Activated T-helper 1 cell treated with anti-CD3 and anti-CD28 coated beads, Interleukin-12 subunit alpha, Interleukin-12 subunit beta, Interleukin-2, Interleukin-4 antibody, amounts not matched to agents 30 ng/mL and 10 ng/mL and 1 ng/mL, durations not matched to agents 14 hours and 24 hours and 36 hours (primary cell): ENCODE measurements around the gene SPATS2. TPM values are rescaled to one million over a fixed set of nuclear protein-coding genes. Genes with fewer than 3 reads are reported as not detected.
A peak's percentile ranks its signal among the peaks of the same experiment; 100 is the strongest.
"Not testable (repeated sequence)": the region's sequence is repeated elsewhere in the genome, so short reads cannot be mapped to it uniquely, and the experiment has no call there.

Experiments used
- DNase-seq: peaks from one replicate; pipeline ENCODE4 v3.0.0; 2021; ENCODE audit warnings: low spot score
- H3K27ac Mint-ChIP-seq: one replicate; pipeline ENCODE4 v1.8.0; 2021; ENCODE audit warnings: mild to moderate bottlenecking, mixed read lengths
- H3K27me3 Mint-ChIP-seq: one replicate; pipeline ENCODE4 v1.8.0; 2022; ENCODE audit warnings: mild to moderate bottlenecking, moderate library complexity, mixed read lengths; ENCODE audit not compliant: insufficient read depth
- H3K36me3 Mint-ChIP-seq: one replicate; pipeline ENCODE4 v1.8.0; 2021; ENCODE audit warnings: low read depth, mixed read lengths
- H3K4me1 Mint-ChIP-seq: one replicate; pipeline ENCODE4 v1.8.0; 2021; ENCODE audit warnings: low read depth, mixed read lengths
- H3K4me3 Mint-ChIP-seq: one replicate; pipeline ENCODE4 v1.8.0; 2021; ENCODE audit warnings: mild to moderate bottlenecking, moderate library complexity, mixed read lengths
- H3K9me3 Mint-ChIP-seq: one replicate; pipeline ENCODE4 v1.8.0; 2021; ENCODE audit warnings: mixed read lengths
- intact Hi-C: fragments of 100-400 bp; cut with micrococcal nuclease; formaldehyde crosslinking; loops from one replicate; pipeline ENCODE4 v1.15.1; 2024
- total RNA-seq: library from RNA; stranded (reverse); gene quantifications from 2 replicates; pipeline ENCODE4 v1.2.3, GENCODE V29; 2022

Gene SPATS2
- total RNA-seq = 11.6 and 12.0 TPM in 2 replicates

DNA sequence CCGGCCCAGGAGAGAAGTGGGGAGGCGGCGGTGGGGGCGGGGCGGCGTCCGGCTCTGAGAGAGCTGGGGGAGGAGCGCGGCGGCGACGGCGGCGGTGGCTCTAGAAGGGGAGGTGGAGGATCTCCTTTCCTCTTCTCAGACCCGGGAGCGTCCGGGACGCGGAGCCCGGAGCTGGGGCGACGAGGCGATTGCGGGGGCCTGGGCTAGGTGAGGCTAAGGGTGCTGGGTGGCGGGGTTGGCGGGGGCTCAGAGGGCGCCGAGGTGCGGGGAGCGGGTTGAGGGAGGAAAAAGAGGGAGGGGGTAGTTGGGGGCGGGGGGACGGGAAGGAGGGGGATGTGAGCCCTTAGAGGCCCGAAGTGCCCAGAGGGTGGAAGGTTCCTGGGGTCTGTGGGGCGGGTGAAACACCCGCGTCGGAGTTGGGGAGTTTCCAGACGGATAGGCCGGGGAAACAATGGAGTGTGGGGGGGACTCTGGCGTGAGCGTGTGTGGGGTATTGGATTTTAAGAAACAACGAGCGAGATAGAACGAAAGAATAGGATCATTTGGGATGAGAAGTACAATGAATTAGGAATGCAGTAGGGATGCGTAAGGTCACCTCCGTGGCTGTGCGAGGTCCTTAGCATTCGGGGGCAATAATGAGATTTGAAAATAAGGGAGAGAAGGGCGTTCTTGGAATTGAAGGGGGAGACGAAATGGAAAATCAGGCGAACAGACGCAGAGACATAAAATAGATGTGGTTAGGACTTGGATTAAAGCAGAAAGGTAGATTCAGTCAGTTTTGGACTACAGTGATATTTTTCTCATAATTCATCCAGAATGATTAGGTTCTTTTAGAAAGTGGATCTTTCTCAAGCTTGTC lies at the start of gene SPATS2:
Gene SPATS2 (plus strand): TSS at position 82 of the 859 bp plus-strand sequence. CDS start 93,551 bp downstream, outside the sequence.
- Mint-ChIP-seq H3K36me3 (peaks cover 6% of the 10 kb centered on the region), H3K27me3 (no peaks in the 10 kb centered on the region), H3K9me3 (no peaks in the 10 kb centered on the region), H3K27ac (peak within 1 kb of the TSS; percentile 94), H3K4me1 (peaks cover 48% of the 10 kb centered on the region), H3K4me3 (peak within 1 kb of the TSS; percentile 87)
- no peak for DNase-seq
- intact Hi-C loops = loop anchor here (1.0 to 5.0 kb wide), 6 partner anchors 25 to 473 kb away; partner anchors contain the start of genes PRPF40B and TMBIM6

DNA sequence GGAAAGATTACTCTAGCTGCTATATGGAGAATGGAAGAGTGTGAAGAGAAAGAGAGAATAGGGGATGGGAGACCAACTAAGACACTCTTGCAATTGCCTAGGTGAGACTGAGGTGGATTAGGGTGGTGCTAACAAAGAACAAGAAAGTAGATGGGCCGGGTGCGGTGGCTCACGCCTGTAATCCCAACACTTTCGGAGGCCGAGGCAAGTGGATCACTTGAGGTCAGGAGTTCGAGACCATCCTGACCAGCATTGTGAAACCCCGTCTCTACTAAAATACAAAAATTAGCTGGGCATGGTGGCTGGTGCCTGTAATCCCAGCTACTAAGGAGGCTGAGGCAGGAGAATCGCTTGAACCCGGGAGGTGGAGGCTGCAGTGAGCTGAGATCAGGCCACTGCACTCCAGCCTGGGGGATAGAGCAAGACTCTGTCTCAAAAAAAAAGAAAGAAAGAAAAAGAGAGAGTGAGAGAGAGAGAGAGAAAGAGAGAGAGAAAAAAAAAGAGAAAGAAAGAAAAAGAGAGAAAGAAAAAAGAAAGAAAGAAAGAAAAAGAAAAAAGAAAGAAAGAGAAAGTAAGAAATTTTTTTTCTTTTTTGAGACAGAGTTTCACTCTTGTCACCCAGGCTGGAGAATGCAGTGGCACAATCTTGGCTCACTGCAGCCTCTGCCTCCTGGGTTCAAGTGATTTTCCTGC lies 46.7 kb upstream of the SPATS2 start:
- not testable (repeated sequence) for H3K27me3 Mint-ChIP-seq, H3K9me3 Mint-ChIP-seq, H3K27ac Mint-ChIP-seq, DNase-seq, H3K36me3 Mint-ChIP-seq
- intact Hi-C loops = loop anchor here (5.0 kb wide), 1 partner anchor 258 kb away; the partner anchor contains the start of gene KMT2D
- Mint-ChIP-seq H3K4me1 (peaks cover 28% of the 10 kb centered on the region), H3K4me3 (peak overlapping the region; percentile 65)

DNA sequence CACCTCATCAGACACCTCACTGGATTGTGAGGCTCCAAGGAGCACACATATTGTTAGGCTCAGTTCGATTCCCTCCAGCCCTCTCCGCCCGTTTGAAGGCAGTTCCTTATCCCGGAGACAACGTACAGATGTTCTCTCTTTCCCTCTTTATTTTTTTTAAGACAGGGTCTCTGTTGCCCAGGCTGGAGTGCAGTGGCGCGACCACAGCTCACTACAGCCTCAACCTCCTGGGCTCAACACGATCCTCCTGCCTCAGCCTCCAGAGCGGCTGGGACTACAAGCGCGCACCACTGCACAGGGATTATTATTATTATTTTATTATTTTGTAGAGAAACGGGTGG lies 44.9 kb upstream of the SPATS2 start:
- DNase-seq = no peak
- Mint-ChIP-seq H3K27me3 (peaks cover 6% of the 10 kb centered on the region), H3K4me3 (peak overlapping the region; percentile 96), H3K4me1 (peaks cover 28% of the 10 kb centered on the region), H3K27ac (peak overlapping the region; percentile 87), H3K36me3 (peaks cover 16% of the 10 kb centered on the region), H3K9me3 (no peaks in the 10 kb centered on the region)
- intact Hi-C loops = loop anchor here (1.0 to 5.0 kb wide), 2 partner anchors 192 to 260 kb away; partner anchors contain the start of gene KMT2D

DNA sequence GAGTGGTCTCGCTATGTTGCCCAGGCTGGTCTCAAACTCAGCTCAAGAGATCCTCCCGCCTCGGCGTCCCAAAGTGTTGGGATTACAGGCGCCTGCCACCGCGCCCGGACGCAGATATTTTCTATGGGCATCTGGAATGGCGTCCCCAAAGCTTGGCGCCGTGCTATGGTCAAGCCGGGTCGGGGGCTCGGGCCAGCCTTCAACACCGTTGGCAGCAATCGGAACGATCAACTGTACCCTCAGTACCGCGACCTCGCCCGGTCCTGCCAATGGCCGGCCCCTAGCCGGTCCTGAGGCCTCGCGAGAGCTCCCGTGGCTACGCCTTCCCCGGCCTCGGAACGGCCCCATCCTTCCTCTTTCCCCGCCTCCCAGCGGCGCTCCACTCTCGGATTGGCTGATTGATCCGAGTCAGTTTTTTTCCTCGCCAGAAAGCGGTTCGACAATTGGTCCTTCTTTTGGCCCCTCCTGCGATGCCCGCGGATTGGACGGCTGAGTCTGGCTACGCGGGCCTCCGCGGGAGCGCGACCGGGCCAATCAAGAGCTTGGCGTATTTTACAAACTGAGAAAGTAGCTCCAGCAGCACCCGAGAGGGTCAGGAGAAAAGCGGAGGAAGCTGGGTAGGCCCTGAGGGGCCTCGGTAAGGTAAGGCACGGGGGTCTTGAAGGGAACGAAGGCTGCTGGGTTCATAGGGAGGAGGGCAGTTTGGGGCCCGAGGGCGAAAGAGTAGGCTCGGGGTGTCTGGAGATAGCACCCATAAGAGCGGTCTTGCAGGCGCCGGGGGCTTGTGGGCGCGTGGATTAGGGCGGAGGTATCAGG lies 44.3 kb upstream of the SPATS2 start, which contains the start of gene TROAP:
Gene TROAP (plus strand): TSS at position 548 of the 816 bp plus-strand sequence. CDS start 354 bp downstream, outside the sequence.
- peak; percentile 97 for DNase-seq

DNA sequence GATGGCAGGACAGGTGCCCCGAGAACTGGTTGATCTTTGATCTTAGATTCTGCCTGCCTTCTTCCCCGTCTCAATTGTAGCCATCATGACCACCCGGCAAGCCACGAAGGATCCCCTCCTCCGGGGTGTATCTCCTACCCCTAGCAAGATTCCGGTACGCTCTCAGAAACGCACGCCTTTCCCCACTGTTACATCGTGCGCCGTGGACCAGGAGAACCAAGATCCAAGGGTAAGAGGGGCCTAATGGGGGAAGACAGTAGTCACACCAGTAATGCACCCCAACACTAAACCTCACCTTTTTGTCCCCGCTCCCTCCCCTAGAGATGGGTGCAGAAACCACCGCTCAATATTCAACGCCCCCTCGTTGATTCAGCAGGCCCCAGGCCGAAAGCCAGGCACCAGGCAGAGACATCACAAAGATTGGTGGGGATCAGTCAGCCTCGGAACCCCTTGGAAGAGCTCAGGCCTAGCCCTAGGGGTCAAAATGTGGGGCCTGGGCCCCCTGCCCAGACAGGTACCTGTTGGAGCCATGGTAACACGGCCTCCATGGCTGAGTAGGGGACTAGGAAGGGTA lies 43.7 kb upstream of the SPATS2 start:
- H3K4me1 Mint-ChIP-seq = peaks cover 28% of the 10 kb centered on the region
- intact Hi-C loops = loop anchor here (1.0 to 5.0 kb wide), 9 partner anchors 14 to 299 kb away; partner anchors contain the start of genes C1QL4, KMT2D, TUBA1A and TUBA1C
- no peaks in the 10 kb centered on the region for H3K9me3 Mint-ChIP-seq
- peak overlapping the region; percentile 94 for H3K27ac Mint-ChIP-seq
- no peak for DNase-seq
- H3K27me3 Mint-ChIP-seq = peaks cover 4% of the 10 kb centered on the region
- H3K36me3 Mint-ChIP-seq = peaks cover 23% of the 10 kb centered on the region
- peak overlapping the region; percentile 96 for H3K4me3 Mint-ChIP-seq

More for the DNA sequence above, 44.3 kb upstream of the SPATS2 start, which contains the start of gene TROAP:
- H3K27me3 Mint-ChIP-seq = peaks cover 4% of the 10 kb centered on the region
- H3K36me3 Mint-ChIP-seq = peaks cover 20% of the 10 kb centered on the region
- peaks cover 28% of the 10 kb centered on the region for H3K4me1 Mint-ChIP-seq
- peak within 1 kb of the TSS; percentile 96 for H3K4me3 Mint-ChIP-seq
- peak within 1 kb of the TSS; percentile 94 for H3K27ac Mint-ChIP-seq
- intact Hi-C loops = loop anchor here (1.0 to 5.0 kb wide), 10 partner anchors 14 to 299 kb away; partner anchors contain the start of genes C1QL4, KMT2D, TUBA1A and TUBA1C
- H3K9me3 Mint-ChIP-seq = no peaks in the 10 kb centered on the region

DNA sequence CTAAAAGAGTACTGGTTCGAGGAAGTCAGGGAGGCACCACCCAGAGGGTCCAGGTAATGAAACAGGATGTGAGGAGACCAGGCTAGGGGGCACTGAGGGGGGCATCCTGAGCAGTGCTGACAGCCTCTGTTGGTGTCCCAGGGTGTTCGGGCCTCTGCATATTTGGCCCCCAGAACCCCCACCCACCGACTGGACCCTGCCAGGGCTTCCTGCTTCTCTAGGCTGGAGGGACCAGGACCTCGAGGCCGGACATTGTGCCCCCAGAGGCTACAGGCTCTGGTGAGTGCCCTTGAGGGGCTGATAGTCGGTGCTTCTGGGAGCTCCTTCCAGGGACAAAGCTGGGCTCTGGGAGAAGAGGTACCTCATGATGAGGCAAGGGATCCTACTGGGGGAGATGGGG lies 41.7 kb upstream of the SPATS2 start:
- no peak for DNase-seq
- no peak overlapping the region for H3K4me3 Mint-ChIP-seq
- no peak overlapping the region for H3K27ac Mint-ChIP-seq
- H3K36me3 Mint-ChIP-seq = peaks cover 28% of the 10 kb centered on the region
- H3K4me1 Mint-ChIP-seq = peaks cover 28% of the 10 kb centered on the region
- no peaks in the 10 kb centered on the region for H3K27me3 Mint-ChIP-seq
- no peaks in the 10 kb centered on the region for H3K9me3 Mint-ChIP-seq
- intact Hi-C loops = no loop called here

DNA sequence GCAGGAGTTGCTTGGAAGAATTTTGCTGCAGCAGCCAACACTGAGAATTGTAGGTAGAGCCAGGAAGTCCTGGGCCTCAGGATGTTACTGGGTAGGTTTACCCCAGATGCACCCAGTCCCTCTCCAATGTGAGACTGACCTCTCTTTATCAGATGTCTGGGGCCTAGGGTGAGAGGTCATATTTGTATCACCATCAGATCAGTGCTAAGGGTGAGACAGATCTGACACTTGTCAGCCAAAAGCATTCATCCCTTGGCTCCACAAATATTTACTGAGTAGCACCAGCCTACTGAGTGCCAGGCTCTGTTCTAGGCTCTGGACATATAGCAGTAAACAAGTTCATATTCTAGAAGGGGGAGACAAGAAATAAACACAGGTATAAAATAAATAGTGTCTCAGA lies 39.9 kb upstream of the SPATS2 start:
- H3K4me3 Mint-ChIP-seq = no peak overlapping the region
- DNase-seq = no peak
- H3K27ac Mint-ChIP-seq = no peak overlapping the region
- H3K9me3 Mint-ChIP-seq = no peaks in the 10 kb centered on the region
- H3K36me3 Mint-ChIP-seq = peaks cover 45% of the 10 kb centered on the region
- peaks cover 18% of the 10 kb centered on the region for H3K4me1 Mint-ChIP-seq
- intact Hi-C loops = no loop called here
- peaks cover 3% of the 10 kb centered on the region for H3K27me3 Mint-ChIP-seq

DNA sequence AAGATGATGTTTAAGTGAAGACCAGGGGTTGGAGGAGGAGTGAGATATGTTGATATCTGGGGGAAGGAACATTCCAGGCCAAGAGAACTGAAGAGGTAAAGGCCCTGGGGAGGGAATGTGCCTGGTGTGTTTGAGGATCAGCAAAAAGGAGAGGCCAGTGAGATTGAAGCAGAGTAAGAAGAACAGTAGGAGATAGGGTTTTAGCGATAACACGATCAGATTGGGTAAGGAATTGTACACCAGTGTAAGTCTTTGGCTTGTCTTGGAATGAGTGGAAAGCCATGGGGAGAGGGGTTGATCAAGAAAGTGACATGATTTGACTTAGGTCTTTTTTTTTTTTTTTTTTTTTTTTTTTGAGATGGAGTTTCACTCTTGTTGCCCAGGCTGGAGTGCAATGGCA lies 39.4 kb upstream of the SPATS2 start:
- Mint-ChIP-seq H3K36me3 (peaks cover 45% of the 10 kb centered on the region), H3K4me1 (peaks cover 19% of the 10 kb centered on the region), H3K9me3 (no peaks in the 10 kb centered on the region), H3K27ac (no peak overlapping the region), H3K4me3 (no peak overlapping the region), H3K27me3 (peaks cover 7% of the 10 kb centered on the region)
- DNase-seq = no peak
- intact Hi-C loops = no loop called here

DNA sequence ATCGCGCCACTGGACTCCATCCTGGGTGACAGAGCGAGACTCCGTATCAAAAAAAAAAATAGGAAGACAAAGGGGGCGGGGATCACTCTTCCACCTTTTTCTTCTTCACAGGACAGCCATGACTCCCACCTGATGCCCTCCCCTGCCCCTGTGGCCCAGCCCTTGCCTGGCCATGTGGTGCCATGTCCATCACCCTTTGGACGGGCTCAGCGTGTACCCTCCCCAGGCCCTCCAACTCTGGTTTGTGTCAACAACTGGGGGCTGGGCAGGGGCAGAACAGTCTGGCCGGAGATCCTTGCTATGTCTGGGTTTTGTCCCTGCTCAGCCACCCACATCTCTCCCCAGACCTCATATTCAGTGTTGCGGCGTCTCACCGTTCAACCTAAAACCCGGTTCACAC lies 38.4 kb upstream of the SPATS2 start:
- Mint-ChIP-seq H3K4me3 (no peak overlapping the region), H3K27ac (no peak overlapping the region), H3K36me3 (peaks cover 43% of the 10 kb centered on the region), H3K9me3 (no peaks in the 10 kb centered on the region), H3K27me3 (peaks cover 11% of the 10 kb centered on the region), H3K4me1 (peaks cover 13% of the 10 kb centered on the region)
- no peak for DNase-seq
- intact Hi-C loops = no loop called here

DNA sequence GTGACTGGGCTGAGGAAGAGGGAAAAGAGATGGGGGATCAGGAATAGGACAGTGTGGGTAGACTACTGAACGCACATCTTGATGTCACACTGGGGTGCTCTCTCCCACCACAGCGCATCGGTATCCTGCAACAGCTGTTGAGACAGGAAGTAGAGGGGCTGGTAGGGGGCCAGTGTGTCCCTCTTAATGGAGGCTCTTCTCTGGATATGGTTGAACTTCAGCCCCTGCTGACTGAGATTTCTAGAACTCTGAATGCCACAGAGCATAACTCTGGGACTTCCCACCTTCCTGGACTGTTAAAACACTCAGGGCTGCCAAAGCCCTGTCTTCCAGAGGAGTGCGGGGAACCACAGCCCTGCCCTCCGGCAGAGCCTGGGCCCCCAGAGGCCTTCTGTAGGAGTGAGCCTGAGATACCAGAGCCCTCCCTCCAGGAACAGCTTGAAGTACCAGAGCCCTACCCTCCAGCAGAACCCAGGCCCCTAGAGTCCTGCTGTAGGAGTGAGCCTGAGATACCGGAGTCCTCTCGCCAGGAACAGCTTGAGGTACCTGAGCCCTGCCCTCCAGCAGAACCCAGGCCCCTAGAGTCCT lies 37.1 kb upstream of the SPATS2 start:
- intact Hi-C loops = no loop called here
- H3K36me3 Mint-ChIP-seq = peaks cover 39% of the 10 kb centered on the region
- no peaks in the 10 kb centered on the region for H3K9me3 Mint-ChIP-seq
- no peak for DNase-seq
- no peak overlapping the region for H3K27ac Mint-ChIP-seq
- H3K4me3 Mint-ChIP-seq = no peak overlapping the region
- peaks cover 22% of the 10 kb centered on the region for H3K27me3 Mint-ChIP-seq
- H3K4me1 Mint-ChIP-seq = peaks cover 7% of the 10 kb centered on the region

DNA sequence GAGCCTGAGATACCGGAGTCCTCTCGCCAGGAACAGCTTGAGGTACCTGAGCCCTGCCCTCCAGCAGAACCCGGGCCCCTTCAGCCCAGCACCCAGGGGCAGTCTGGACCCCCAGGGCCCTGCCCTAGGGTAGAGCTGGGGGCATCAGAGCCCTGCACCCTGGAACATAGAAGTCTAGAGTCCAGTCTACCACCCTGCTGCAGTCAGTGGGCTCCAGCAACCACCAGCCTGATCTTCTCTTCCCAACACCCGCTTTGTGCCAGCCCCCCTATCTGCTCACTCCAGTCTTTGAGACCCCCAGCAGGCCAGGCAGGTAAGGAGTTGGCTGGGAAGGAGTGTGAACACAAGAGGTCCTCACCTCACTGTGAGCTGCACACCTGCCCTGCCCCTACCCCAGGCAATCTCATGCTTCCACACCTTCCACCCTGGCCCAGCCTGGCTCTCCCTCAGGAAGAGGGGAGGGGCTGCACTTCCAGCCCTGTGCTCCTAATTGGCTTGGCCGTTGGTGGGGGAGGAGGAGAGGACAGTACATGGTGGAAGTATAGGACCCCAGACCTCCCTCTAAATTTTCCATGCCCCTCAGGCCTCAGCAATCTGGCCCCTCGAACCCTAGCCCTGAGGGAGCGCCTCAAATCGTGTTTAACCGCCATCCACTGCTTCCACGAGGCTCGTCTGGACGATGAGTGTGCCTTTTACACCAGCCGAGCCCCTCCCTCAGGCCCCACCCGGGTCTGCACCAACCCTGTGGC lies 36.5 kb upstream of the SPATS2 start:
- peaks cover 7% of the 10 kb centered on the region for H3K4me1 Mint-ChIP-seq
- no peak overlapping the region for H3K27ac Mint-ChIP-seq
- H3K4me3 Mint-ChIP-seq = no peak overlapping the region
- intact Hi-C loops = no loop called here
- peaks cover 28% of the 10 kb centered on the region for H3K27me3 Mint-ChIP-seq
- H3K9me3 Mint-ChIP-seq = no peaks in the 10 kb centered on the region
- DNase-seq = no peak
- peaks cover 35% of the 10 kb centered on the region for H3K36me3 Mint-ChIP-seq
